H1 (cell line): ENCODE measurements around the gene TUBB2B. TPM values are rescaled to one million over a fixed set of nuclear protein-coding genes. Genes with fewer than 3 reads are reported as not detected.

ENCODE experiments used
- CTCF ChIA-PET: fragments of 300-600 bp; sonication (Branson Sonifier 250); formaldehyde crosslinking; loops from one replicate; lab custom pipeline; 2021; ENCODE audit not compliant: partially characterized antibody; lab: Charles Lee
- POLR2A ChIA-PET: fragments of 300-600 bp; sonication (Branson Sonifier 250); formaldehyde crosslinking; loops from one replicate; lab custom pipeline; 2021; ENCODE audit warnings: inconsistent platforms; ENCODE audit not compliant: partially characterized antibody; lab: Charles Lee
- DNase-seq, 2 experiments: peaks; one replicate each; pipeline versions ENCODE4 v3.0.0 to v3.0.0-alpha.2; 2010 to 2022; ENCODE audit warnings: low spot score in 2 of 2, low read depth in 1 of 2, mixed read lengths in 1 of 2
- FAIRE-seq: peaks from 2 replicates; lab custom pipeline; 2011; peaks lifted over from hg19 to GRCh38; lab: Jason Lieb, UNC
- H2AFZ ChIP-seq: 2 replicates; pipeline ENCODE4 v1.8.1; 2012; ENCODE audit warnings: low read length, inconsistent platforms
- H2AK5ac ChIP-seq: 2 replicates; pipeline ENCODE4 v1.6.1; 2013; ENCODE audit warnings: low read depth, low read length
- H2BK120ac ChIP-seq: replicated peaks from 2 replicates; pipeline ENCODE3; 2013; ENCODE audit warnings: low read depth, low read length, inconsistent platforms
- H2BK12ac ChIP-seq: 2 replicates; pipeline ENCODE4 v1.6.1; 2013; ENCODE audit warnings: low read depth, low read length
- H2BK15ac ChIP-seq: 2 replicates; pipeline ENCODE4 v1.6.1; 2013; ENCODE audit warnings: low read length
- H2BK20ac ChIP-seq: 2 replicates; pipeline ENCODE4 v1.6.1; 2013; ENCODE audit warnings: low read length
- H2BK5ac ChIP-seq: 2 replicates; pipeline ENCODE4 v1.6.1; 2013; ENCODE audit warnings: low read depth, low read length
- H3K14ac ChIP-seq: 2 replicates; pipeline ENCODE4 v1.6.1; 2013; ENCODE audit warnings: inconsistent platforms; ENCODE audit not compliant: insufficient read length
- H3K18ac ChIP-seq: 2 replicates; pipeline ENCODE4 v1.6.1; 2013; ENCODE audit warnings: low read length; ENCODE audit errors: extremely low read depth
- H3K23ac ChIP-seq: 2 replicates; pipeline ENCODE4 v1.6.1; 2013; ENCODE audit warnings: inconsistent platforms; ENCODE audit not compliant: insufficient read length
- H3K23me2 ChIP-seq: 2 replicates; pipeline ENCODE4 v1.6.1; 2013; ENCODE audit warnings: low read depth, low read length
- H3K27ac ChIP-seq: 2 replicates; pipeline ENCODE4 v1.6.1; 2011; ENCODE audit warnings: low read depth, low read length, inconsistent platforms
- H3K27me3 ChIP-seq, 4 experiments: replicated peaks in 1 of 4; 1 replicate in 1 of 4; 2 replicates in 3 of 4; pipeline versions ENCODE4 v1.6.1 to v1.8.1; 2011 to 2013; ENCODE audit warnings: low read length in 3 of 4, mild to moderate bottlenecking in 3 of 4, inconsistent platforms in 2 of 4, mixed read lengths in 2 of 4, moderate library complexity in 1 of 4; ENCODE audit not compliant: control insufficient read depth in 3 of 4, insufficient read depth in 3 of 4; ENCODE audit errors: extremely low read depth in 1 of 4
- H3K36me3 ChIP-seq, 4 experiments: 2 replicates each; pipeline versions ENCODE4 v1.6.1 to v1.8.1; 2011 to 2013; ENCODE audit warnings: mild to moderate bottlenecking in 4 of 4, low read length in 3 of 4, moderate library complexity in 2 of 4, control low read depth in 1 of 4, inconsistent platforms in 1 of 4; ENCODE audit not compliant: insufficient read depth in 4 of 4, control insufficient read depth in 2 of 4
- H3K4ac ChIP-seq: replicated peaks from 2 replicates; pipeline ENCODE3; 2013; ENCODE audit warnings: low read length, low read depth, mixed read lengths, inconsistent platforms; ENCODE audit not compliant: insufficient read length
- H3K4me1 ChIP-seq, 4 experiments: replicated peaks in 1 of 4; 1 replicate in 1 of 4; 2 replicates in 3 of 4; pipeline versions ENCODE4 v1.6.1 to v1.8.1; 2011 to 2013; ENCODE audit warnings: low read length in 3 of 4, inconsistent platforms in 2 of 4, mixed read lengths in 1 of 4; ENCODE audit not compliant: insufficient read depth in 4 of 4, control insufficient read depth in 3 of 4
- H3K4me2 ChIP-seq, 2 experiments: 2 replicates each; pipeline versions ENCODE4 v1.6.1 to v1.8.1; 2011 to 2013; ENCODE audit warnings: low read depth in 2 of 2, low read length in 2 of 2, control low read depth in 1 of 2, inconsistent platforms in 1 of 2, mild to moderate bottlenecking in 1 of 2; ENCODE audit not compliant: insufficient read depth in 1 of 2
- H3K4me3 ChIP-seq, 4 experiments: fragments of 200-600, 300-600 bp in 1 of 4; sonication (generic), shearing (Covaris generic), sonication (Bioruptor Twin) in 1 of 4; 2 replicates each; pipeline versions ENCODE4 v1.5.1 to v1.8.1; 2011 to 2016; ENCODE audit warnings: low read length in 4 of 4, low read depth in 3 of 4, control low read depth in 2 of 4, inconsistent platforms in 2 of 4, mild to moderate bottlenecking in 2 of 4, mixed read lengths in 1 of 4, moderate library complexity in 1 of 4; ENCODE audit not compliant: insufficient read depth in 2 of 4; ENCODE audit errors: extremely low read depth in 1 of 4
- H3K56ac ChIP-seq: replicated peaks from 2 replicates; pipeline ENCODE3; 2013; ENCODE audit warnings: low read depth, mild to moderate bottlenecking, mixed read lengths, low read length, inconsistent platforms; ENCODE audit not compliant: insufficient read length
- H3K79me1 ChIP-seq: 2 replicates; pipeline ENCODE4 v1.6.1; 2013; ENCODE audit warnings: low read depth, low read length, control low read depth
- H3K79me2 ChIP-seq, 2 experiments: 2 replicates each; pipeline versions ENCODE4 v1.6.1 to v1.8.1; 2012 to 2013; ENCODE audit warnings: low read length in 2 of 2, mild to moderate bottlenecking in 2 of 2, inconsistent platforms in 1 of 2; ENCODE audit not compliant: insufficient read depth in 2 of 2, control insufficient read depth in 1 of 2
- H3K9ac ChIP-seq, 4 experiments: replicated peaks in 1 of 4; 1 replicate in 1 of 4; 2 replicates in 3 of 4; pipeline versions ENCODE4 v1.6.1 to v1.8.1; 2011 to 2013; ENCODE audit warnings: low read depth in 3 of 4, low read length in 3 of 4, control low read depth in 2 of 4, mild to moderate bottlenecking in 2 of 4, moderate library complexity in 2 of 4, inconsistent platforms in 1 of 4; ENCODE audit errors: extremely low read depth in 1 of 4
- H3K9me3 ChIP-seq, 2 experiments: 2 replicates each; pipeline versions ENCODE4 v1.6.1 to v1.8.1; 2012 to 2013; ENCODE audit warnings: mild to moderate bottlenecking in 2 of 2, moderate library complexity in 2 of 2, control low read depth in 1 of 2, inconsistent platforms in 1 of 2, low read depth in 1 of 2, low read length in 1 of 2, mixed read lengths in 1 of 2; ENCODE audit not compliant: insufficient read depth in 2 of 2
- H4K20me1 ChIP-seq, 2 experiments: replicated peaks in 1 of 2; 2 replicates each; pipeline versions ENCODE3 to v1.8.1; 2011 to 2013; ENCODE audit warnings: inconsistent platforms in 2 of 2, low read length in 2 of 2, mild to moderate bottlenecking in 1 of 2; ENCODE audit not compliant: insufficient read depth in 2 of 2, control insufficient read depth in 1 of 2
- H4K5ac ChIP-seq: 2 replicates; pipeline ENCODE4 v1.6.1; 2013; ENCODE audit warnings: low read length, low read depth, mixed read lengths, inconsistent platforms; ENCODE audit not compliant: insufficient read length
- H4K8ac ChIP-seq: 2 replicates; pipeline ENCODE4 v1.8.0; 2013; ENCODE audit warnings: mild to moderate bottlenecking, moderate library complexity, low read length, inconsistent platforms; ENCODE audit not compliant: insufficient read depth; ENCODE audit errors: extremely low read depth
- H4K91ac ChIP-seq: replicated peaks from 2 replicates; pipeline ENCODE3; 2013; ENCODE audit warnings: low read length, mixed read lengths, inconsistent platforms; ENCODE audit not compliant: insufficient read length
- ASH2L ChIP-seq: fragments of 200-600, 300-600 bp; sonication (generic); IDR thresholded peaks from one replicate; pipeline ENCODE4 v1.7.1; 2017; ENCODE audit warnings: low read length
- CBX5 ChIP-seq: fragments of 300-800, 300-1000 bp; sonication (generic); IDR thresholded peaks from 2 replicates; pipeline ENCODE4 v1.7.1; 2016; ENCODE audit warnings: antibody characterized with exemption, low read length, low read depth
- POLR2A ChIP-seq, 2 experiments: IDR thresholded peaks; 1 replicate in 1 of 2; 2 replicates in 1 of 2; pipeline ENCODE4 v1.6.1; 2011; ENCODE audit warnings: low read depth in 2 of 2, low read length in 2 of 2, mild to moderate bottlenecking in 2 of 2; ENCODE audit errors: control extremely low read depth in 1 of 2
- YY1 ChIP-seq: IDR thresholded peaks from 2 replicates; pipeline ENCODE4 v1.6.1; 2011; ENCODE audit warnings: low read depth, mild to moderate bottlenecking, low read length
- WGBS, 2 experiments: shearing (Covaris generic) in 1 of 2; methylation state at CpG; one replicate each; pipeline versions ENCODE4 v1.1.6 to v1.1.7; 2013 to 2015; ENCODE audit warnings: low lambda C conversion rate in 2 of 2, mixed read lengths in 2 of 2, inconsistent platforms in 1 of 2, low coverage in 1 of 2, missing lambda C conversion rate in 1 of 2; ENCODE audit not compliant: insufficient replicate concordance in 2 of 2, insufficient coverage in 1 of 2, insufficient read length in 1 of 2; ENCODE audit errors: extremely low coverage in 1 of 2, missing lambda C conversion rate in 1 of 2; 5-methylcytosine and 5-hydroxymethylcytosine counted together
- polyA plus RNA-seq, 7 experiments: library from polyadenylated mRNA; depleted of rRNA in 3 of 7; stranded (reverse) in 5 of 7; unstranded in 2 of 7; fragments of >200 nt in 5 of 7; fragments of 200-250 nt in 2 of 7; gene quantifications; 1 replicate in 5 of 7; 2 replicates in 1 of 7; 4 replicates in 1 of 7; pipeline versions ENCODE4 v1.2.1 to v1.2.3, GENCODE V29; 2011 to 2013; ENCODE audit warnings: missing spikeins in 2 of 7, mixed read lengths in 2 of 7
- total RNA-seq: library from RNA; stranded (reverse); fragmentation: NEBNext Ultra II Directional; extraction: Animal tissue kit (Norgen Biotek cat#: 25700); gene quantifications from 2 replicates; pipeline ENCODE4 v1.2.1, GENCODE V29; 2021

The TUBB2B gene
- total and polyA plus RNA-seq, 2 of the 8 experiments (the other 6 are each of a cell fraction or from before 2014, with no cell fraction given): 612 to 722 TPM

- Histone ChIP-seq H2BK20ac (peak overlapping the region; percentile 16; the same call in 1 of the 2 replicates), H3K56ac (no peak overlapping the region), H3K4me2 (no peak overlapping the region), H2BK15ac (no peak overlapping the region), H3K4ac (no peak overlapping the region), H3K36me3 (no peaks in the 10 kb centered on the region), H3K27me3 (peaks cover 0 to 2% (median 0%) of the 10 kb centered on the region in 4 experiments; a peak in 1 of 7 replicates), H4K5ac (no peak overlapping the region), H3K18ac (no peak overlapping the region), H3K23ac (no peak overlapping the region), H3K4me3 (no peak overlapping the region), H2AK5ac (no peak overlapping the region), H3K79me2 (no peaks in the 10 kb centered on the region), H2AFZ (no peak overlapping the region), H4K8ac (no peak overlapping the region), H3K14ac (no peak overlapping the region), H3K9ac (no peak overlapping the region), H3K79me1 (no peaks in the 10 kb centered on the region; the same call in 1 of the 2 replicates), H4K91ac (no peak overlapping the region), H4K20me1 (no peaks in the 10 kb centered on the region), H3K9me3 (peaks cover 0 to 4% of the 10 kb centered on the region in 2 experiments; a peak in 1 of 4 replicates), H2BK5ac (0 out of 2 replicates have a peak overlapping the region, but pooled peaks have one; percentile 16), H3K4me1 (no peaks in the 10 kb centered on the region), H2BK12ac (peak overlapping the region; percentile 44; the same call in 1 of the 2 replicates), H2BK120ac (no peak overlapping the region), H3K27ac (no peak overlapping the region), H3K23me2 (no peaks in the 10 kb centered on the region)
- ChIA-PET POLR2A (interaction anchor here (0.9 to 3.5 kb wide), 3 partner anchors 10 to 39 kb away, joined by 3 to 18 read pairs (median 5); no protein-coding TSS in a partner anchor), CTCF (interaction anchor here (0.7 to 2.2 kb wide), 8 partner anchors 9 to 60 kb away, joined by 3 to 4 read pairs (median 4); no protein-coding TSS in a partner anchor)
- WGBS, 2 experiments: 97% methylated on average over 3 of the region's 3 CpGs; no CpG with 5 or more reads in 1 of the 2 experiments
- DNase-seq (no peak), FAIRE-seq (no peak)
- TF ChIP-seq ASH2L (no peak), YY1 (no peak), POLR2A (IDR thresholded peaks at IDR 0.05; ENCODE audit: control extremely low read depth in 1 of 2, low read depth in 2 of 2, low read length in 2 of 2) (no peak), CBX5 (no peak)
Measured at GRCh38 chr6:3186974-3187382, 40.5 kb downstream of the TUBB2B start.
